Uterus (tissue), 2 donors: ENCODE data around the gene IL17RB.

ENCODE experiments used
- POLR2A ChIP-seq, 2 donors: fragments of 450-650 bp; IDR thresholded peaks; one replicate each; pipeline ENCODE4 v1.6.1; 2016; ENCODE audit warnings: antibody characterized with exemption in 2 of 2, mild to moderate bottlenecking in 1 of 2, moderate library complexity in 1 of 2
- TF ChIP-seq, protein P1 (sequence below), 4 experiments: fragments of 200-600 bp in 2 of 4; fragments of 450-650 bp in 2 of 4; sonication (generic) in 2 of 4; IDR thresholded peaks; one replicate each; pipeline ENCODE4 v1.5.1; 2016 to 2019; ENCODE audit warnings: antibody characterized with exemption in 4 of 4, mild to moderate bottlenecking in 2 of 4, moderate library complexity in 1 of 4

DNA sequence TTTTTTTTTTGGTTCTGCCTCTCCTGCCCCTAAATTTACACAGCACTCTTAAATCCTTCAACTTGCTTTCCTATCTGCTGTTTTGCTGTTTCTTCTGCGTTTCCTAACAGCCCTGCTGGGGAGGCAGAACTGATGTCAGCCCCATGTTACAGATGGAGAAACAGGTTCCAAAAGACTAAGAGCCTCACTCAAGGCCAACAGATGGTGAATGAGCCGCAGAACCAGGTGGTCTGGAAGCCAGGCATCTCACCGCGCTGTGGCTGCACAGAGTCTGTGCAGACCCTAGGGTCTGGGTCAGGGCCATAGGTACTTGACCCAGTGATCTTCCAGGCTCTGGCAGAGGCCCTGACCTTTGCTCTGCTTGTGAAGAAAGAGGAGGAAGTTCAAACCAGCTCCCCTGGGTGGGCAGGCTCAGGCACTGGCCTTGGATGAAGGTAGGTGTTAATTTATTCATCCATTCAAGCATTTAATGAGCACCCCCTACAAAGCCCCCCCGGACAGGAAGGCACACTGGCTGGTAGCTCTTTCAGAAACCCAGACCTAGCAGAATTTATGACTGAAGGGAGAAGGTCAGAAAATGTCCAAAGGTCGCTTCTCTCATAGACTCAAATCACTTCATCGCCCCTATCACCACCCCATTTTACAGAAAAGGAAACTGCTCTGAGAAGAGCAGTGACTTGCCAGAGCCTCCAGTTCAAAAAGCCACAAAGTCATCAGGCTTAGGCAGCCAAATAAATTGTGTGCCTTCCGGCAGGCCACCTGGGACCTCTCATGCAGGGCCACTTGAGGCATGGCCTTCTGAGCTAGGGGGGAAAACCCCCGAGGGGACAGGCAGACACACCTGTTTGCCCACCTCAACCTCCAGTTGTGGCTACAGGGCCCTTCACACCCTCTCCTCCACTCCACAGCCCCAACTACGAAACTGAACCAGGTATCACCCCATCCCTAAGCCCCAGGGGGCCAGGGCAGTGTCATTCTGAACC is 2.9 kb upstream of the IL17RB start:
- TF ChIP-seq, protein P1, sequence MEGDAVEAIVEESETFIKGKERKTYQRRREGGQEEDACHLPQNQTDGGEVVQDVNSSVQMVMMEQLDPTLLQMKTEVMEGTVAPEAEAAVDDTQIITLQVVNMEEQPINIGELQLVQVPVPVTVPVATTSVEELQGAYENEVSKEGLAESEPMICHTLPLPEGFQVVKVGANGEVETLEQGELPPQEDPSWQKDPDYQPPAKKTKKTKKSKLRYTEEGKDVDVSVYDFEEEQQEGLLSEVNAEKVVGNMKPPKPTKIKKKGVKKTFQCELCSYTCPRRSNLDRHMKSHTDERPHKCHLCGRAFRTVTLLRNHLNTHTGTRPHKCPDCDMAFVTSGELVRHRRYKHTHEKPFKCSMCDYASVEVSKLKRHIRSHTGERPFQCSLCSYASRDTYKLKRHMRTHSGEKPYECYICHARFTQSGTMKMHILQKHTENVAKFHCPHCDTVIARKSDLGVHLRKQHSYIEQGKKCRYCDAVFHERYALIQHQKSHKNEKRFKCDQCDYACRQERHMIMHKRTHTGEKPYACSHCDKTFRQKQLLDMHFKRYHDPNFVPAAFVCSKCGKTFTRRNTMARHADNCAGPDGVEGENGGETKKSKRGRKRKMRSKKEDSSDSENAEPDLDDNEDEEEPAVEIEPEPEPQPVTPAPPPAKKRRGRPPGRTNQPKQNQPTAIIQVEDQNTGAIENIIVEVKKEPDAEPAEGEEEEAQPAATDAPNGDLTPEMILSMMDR (IDR thresholded peaks at IDR 0.05): no peak
- TF ChIP-seq POLR2A (IDR thresholded peaks at IDR 0.05): no peak
